ENCODE measurements around the gene KRTAP10-8.
"Not testable (repeated sequence)": the region's sequence is repeated elsewhere in the genome, so short reads cannot be mapped to it uniquely, and the experiment has no call there.

KRTAP10-8 gene

GRCh38 chr21:44574457-44575306 lies 37.2 kb upstream of the KRTAP10-8 start:
- no peak overlapping the region for H3K4me3 ChIP-seq (replicated peaks; ENCODE audit: low read depth, low read length)
- DNase-seq (ENCODE audit: low read depth): no peak
- TF ChIP-seq CTCF (IDR thresholded peaks at IDR 0.05; ENCODE audit: low read length, missing control alignments): no peak

- H3K4me3 ChIP-seq (replicated peaks; ENCODE audit: low read depth, low read length): no peak overlapping the region
- no peak for DNase-seq (ENCODE audit: low read depth)
- TF ChIP-seq CTCF (IDR thresholded peaks at IDR 0.05; ENCODE audit: low read length, missing control alignments): no peak
Measured at GRCh38 chr21:44575307-44576024, 36.4 kb upstream of the KRTAP10-8 start.

- no peak for DNase-seq (ENCODE audit: low read depth)
- no peak for TF ChIP-seq CTCF (IDR thresholded peaks at IDR 0.05; ENCODE audit: low read length, missing control alignments)
- no peak overlapping the region for H3K4me3 ChIP-seq (replicated peaks; ENCODE audit: low read depth, low read length)
Measured at GRCh38 chr21:44576025-44576420, 35.9 kb upstream of the KRTAP10-8 start.

- DNase-seq (ENCODE audit: low read depth): no peak
- TF ChIP-seq CTCF (IDR thresholded peaks at IDR 0.05; ENCODE audit: low read length, missing control alignments): no peak
- no peak overlapping the region for H3K4me3 ChIP-seq (replicated peaks; ENCODE audit: low read depth, low read length)
Measured at GRCh38 chr21:44578371-44579055, 33.4 kb upstream of the KRTAP10-8 start.

- no peak for DNase-seq (ENCODE audit: low read depth)
- no peak overlapping the region for H3K4me3 ChIP-seq (replicated peaks; ENCODE audit: low read depth, low read length)
- no peak for TF ChIP-seq CTCF (IDR thresholded peaks at IDR 0.05; ENCODE audit: low read length, missing control alignments)
Measured at GRCh38 chr21:44579056-44579832, 32.6 kb upstream of the KRTAP10-8 start.

GRCh38 chr21:44579833-44580144 lies 32.1 kb upstream of the KRTAP10-8 start:
- no peak overlapping the region for H3K4me3 ChIP-seq (replicated peaks; ENCODE audit: low read depth, low read length)
- TF ChIP-seq CTCF (IDR thresholded peaks at IDR 0.05; ENCODE audit: low read length, missing control alignments): no peak
- DNase-seq (ENCODE audit: low read depth): no peak

- not testable (repeated sequence) for DNase-seq (ENCODE audit: low read depth); H3K4me3 ChIP-seq (replicated peaks; ENCODE audit: low read depth, low read length)
Measured at GRCh38 chr21:44580231-44580821, 31.6 kb upstream of the KRTAP10-8 start, which contains the start of gene KRTAP10-5. KRTAP10-5 (minus strand) TSS chr21:44580604; CDS start chr21:44580578, 26 bp downstream.
